SK-N-MC (cell line): ENCODE measurements around the gene JAK1.

Experiments
- EZH2 ChIP-seq: fragments of 200-600 bp; sonication (generic); IDR thresholded peaks from one replicate; pipeline ENCODE4 v1.6.1; 2017; ENCODE audit warnings: antibody characterized with exemption
- FOXP2 ChIP-seq: optimal IDR thresholded peaks from 2 replicates; pipeline ENCODE3; 2011; ENCODE audit warnings: mild to moderate bottlenecking, moderate library complexity; ENCODE audit not compliant: insufficient read depth; ENCODE audit errors: extremely low read length, control extremely low read depth
- POLR2AphosphoS5 ChIP-seq: IDR thresholded peaks from 2 replicates; pipeline ENCODE4 v1.6.1; 2012; ENCODE audit warnings: mild to moderate bottlenecking, low read depth, low read length, borderline replicate concordance

- no peak for TF ChIP-seq POLR2AphosphoS5
- no peak for TF ChIP-seq EZH2
- no peak for TF ChIP-seq FOXP2
Measured at GRCh38 chr1:64923294-64923718, 43.0 kb downstream of the JAK1 start.
